GM13976 (cell line): Measurements from ENCODE around the gene ISG20L2.
A peak's percentile ranks its signal among the peaks of the same experiment; 100 is the strongest.

ENCODE experiments used
- DNase-seq: peaks from one replicate; pipeline ENCODE4 v3.0.0; 2012; ENCODE audit warnings: low spot score
- in situ Hi-C: fragments of 300-500 bp; cut with MboI; formaldehyde crosslinking; loops from one replicate; pipeline ENCODE4 v1.12.0; 2022; ENCODE audit warnings: low sequenced_read_pairs, mixed read lengths, inconsistent platforms; ENCODE audit not compliant: unreplicated experiment
- TF ChIP-seq, protein P1 (sequence below): IDR thresholded peaks from 2 replicates; pipeline ENCODE4 v1.5.1; 2012; ENCODE audit warnings: borderline replicate concordance, mild to moderate bottlenecking; ENCODE audit not compliant: insufficient read depth; ENCODE audit errors: extremely low read depth, missing control alignments, control extremely low read depth

ISG20L2 gene

DNA sequence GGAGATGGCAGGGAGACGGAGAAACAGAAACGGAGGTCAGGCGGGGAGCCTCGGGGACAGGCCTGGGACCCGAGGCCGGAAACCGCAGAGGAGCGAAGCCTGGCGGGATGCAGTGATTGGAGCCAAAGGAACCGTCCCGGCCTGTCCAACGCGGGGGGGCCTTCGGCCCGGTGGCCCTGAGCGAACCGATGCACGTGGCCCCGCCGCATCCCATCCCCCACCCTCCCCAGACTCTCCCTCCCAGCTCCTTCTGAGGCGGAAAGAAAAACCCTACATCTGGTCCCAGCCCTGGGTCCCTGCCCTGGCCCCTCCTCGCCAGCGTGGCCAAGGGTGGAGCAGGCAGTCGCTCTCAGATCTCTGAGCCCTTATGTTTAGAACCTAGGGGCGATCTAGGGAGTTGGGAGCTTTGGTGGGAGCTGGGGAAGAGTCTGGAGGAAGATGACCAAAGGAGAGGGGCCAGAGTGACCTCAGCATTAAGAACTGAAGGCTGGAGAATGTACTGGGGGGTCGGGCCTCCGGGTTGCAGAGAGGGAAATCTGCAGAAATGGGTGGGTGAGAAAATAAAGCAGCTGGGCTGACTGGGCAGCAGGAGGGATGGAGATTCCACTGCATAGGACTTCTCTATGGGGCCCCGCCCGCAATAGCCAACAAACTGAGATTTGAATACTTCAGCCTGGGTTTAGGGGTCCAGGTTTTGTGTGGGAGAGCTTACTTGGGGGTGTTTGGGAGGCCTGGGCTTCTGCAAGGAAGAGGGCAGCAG, 21.7 kb downstream of the ISG20L2 start:
- TF ChIP-seq, protein P1, sequence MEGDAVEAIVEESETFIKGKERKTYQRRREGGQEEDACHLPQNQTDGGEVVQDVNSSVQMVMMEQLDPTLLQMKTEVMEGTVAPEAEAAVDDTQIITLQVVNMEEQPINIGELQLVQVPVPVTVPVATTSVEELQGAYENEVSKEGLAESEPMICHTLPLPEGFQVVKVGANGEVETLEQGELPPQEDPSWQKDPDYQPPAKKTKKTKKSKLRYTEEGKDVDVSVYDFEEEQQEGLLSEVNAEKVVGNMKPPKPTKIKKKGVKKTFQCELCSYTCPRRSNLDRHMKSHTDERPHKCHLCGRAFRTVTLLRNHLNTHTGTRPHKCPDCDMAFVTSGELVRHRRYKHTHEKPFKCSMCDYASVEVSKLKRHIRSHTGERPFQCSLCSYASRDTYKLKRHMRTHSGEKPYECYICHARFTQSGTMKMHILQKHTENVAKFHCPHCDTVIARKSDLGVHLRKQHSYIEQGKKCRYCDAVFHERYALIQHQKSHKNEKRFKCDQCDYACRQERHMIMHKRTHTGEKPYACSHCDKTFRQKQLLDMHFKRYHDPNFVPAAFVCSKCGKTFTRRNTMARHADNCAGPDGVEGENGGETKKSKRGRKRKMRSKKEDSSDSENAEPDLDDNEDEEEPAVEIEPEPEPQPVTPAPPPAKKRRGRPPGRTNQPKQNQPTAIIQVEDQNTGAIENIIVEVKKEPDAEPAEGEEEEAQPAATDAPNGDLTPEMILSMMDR, result no peak
- in situ Hi-C loops, result no loop called here
- no peak for DNase-seq

DNA sequence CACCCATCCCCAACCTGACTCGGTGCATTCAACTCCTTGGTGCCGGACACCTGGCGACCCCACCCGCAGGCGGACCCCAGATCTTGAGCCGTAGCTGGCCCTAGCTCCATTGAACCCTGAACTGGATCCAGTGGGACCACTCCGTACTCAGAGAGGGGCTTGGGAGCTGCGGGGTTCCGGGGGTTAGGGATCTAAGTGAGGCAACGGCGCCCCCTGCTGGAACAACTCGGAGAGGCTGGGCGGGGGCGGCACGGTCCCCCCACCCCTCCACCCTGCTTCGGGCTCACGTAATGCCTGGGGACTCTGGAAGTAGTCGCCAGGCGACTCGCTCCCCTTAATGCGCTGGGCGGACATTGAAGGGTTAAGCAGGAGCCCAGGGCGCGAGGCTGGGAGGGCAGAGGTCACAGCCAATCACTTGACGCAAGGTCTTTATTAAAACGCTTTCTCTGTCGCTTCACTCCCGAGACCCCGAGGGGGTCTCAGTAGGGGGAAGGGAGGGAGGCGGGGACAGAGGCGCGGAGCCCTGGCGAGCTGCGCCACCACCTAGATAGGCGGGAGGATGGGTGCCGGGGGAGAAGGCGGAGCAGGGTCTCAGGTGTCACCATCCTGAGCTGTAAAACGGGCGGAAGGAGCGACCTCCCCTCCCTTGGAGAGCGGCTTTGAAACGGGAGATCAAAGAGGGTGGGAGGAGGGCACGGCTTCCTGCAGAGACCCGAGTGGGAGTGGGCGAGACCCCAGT, 22.5 kb downstream of the ISG20L2 start:
- in situ Hi-C loops, result no loop called here
- TF ChIP-seq, protein P1, result peak; percentile 57
- peak; percentile 92 for DNase-seq

DNA sequence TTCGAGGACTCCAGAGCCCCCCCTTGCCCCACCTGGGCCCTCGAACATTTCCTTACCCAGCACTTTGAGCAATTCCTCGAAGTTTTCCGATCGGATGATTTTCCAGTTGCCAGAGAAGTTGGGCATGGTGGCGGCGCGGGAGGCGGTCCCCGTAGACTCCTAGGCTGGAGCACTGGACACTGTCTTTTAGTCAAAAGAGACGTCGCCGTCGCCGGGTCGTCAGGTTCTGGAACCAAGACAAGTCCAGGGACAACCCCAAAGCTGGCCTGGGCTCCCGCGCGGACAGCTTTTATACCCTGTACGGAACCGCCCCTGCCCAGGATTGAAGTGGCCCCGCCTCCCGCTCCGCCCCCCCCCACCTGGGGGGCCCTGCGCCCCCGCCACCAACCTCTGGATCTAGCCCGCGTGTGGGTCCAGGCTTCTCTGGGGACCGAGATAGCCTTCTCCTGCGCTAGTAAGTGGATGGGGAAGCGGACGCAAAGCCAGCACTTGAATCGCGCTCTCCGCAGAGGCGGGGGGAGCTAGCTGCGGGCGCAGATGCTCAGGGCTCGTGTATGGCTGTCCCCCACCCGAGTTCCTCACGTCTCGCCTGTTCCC, 23.1 kb downstream of the ISG20L2 start, which contains the start of gene CRABP2:
CRABP2 (minus strand) TSS at position 263 of the 597 bp plus-strand sequence; CDS start at position 126, 137 bp downstream.
- TF ChIP-seq, protein P1, result no peak
- DNase-seq, result no peak
- in situ Hi-C loops, result no loop called here

DNA sequence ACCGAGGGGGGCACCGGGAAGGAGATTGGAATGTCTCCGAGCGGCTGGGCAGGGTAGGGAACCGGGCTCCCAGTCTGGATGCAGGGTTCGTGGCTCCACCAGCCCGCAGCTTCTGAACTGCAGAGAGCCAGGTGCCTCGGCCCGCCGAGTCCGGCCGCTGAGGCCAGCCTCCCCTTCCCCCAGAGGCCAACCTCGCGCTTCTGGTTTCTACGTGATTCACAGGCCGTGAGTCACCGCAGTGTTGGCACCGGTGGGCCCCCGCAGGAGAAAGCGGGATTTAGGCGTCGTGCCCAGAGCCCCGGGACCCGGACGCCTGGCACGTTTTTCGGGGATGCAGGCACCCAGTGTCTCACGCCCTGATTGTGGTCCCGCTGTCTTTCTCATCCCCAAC, 23.6 kb downstream of the ISG20L2 start:
- DNase-seq, result peak; percentile 37
- TF ChIP-seq, protein P1, result no peak
- in situ Hi-C loops, result no loop called here

DNA sequence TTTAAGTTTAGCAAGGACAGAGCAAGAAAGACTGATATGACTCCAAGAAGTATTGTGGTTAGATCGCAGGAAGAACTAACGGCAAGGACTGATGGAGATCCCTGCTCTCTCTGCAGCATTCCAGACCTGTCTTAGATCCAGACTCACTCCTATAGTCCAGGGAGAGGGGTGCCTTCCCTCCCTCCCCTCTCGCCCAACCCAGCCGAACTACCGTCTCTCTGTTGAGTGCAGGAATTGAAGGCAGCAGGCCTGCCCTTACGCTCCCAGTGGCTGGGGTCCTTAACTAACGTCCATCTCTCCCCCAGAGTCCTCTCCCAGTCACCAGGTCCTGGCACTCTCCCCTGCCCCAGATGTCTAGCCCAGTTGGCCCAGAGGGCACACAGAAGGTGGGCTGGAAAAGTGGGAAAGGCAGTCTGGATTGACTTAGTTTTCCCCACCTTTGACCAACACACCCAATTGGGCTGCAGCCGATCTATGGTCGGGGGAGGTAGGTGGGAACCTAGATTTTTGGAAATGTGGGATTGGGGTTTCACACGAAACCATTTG, 24.3 kb downstream of the ISG20L2 start:
- no peak for DNase-seq
- in situ Hi-C loops, result no loop called here
- TF ChIP-seq, protein P1, result no peak

DNA sequence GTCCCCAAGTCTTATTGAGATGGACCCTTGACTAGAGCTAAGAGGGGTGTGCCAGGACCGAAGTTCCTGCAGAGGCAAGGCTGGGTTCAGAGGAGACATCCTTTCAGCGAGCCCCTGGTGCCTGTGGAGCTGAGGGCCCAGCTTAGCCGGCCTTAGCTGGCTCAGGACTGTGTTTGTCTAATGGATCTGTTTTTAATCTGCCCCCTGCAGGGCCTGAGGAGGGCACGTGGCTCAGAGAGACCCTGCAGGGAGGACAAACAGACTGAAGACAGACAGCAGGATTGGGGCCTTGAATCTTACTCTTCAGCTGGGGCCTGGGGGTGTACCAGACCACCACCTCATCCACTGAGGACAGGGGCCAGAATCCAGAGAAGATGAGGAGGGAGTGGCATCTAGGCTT, 24.8 kb downstream of the ISG20L2 start:
- no peak for DNase-seq
- in situ Hi-C loops, result no loop called here
- TF ChIP-seq, protein P1, result no peak
